NCI-H1048 (cell line): ENCODE data around the gene IGSF21.

ENCODE experiments used
- DNase-seq: peaks from one replicate; lab custom pipeline; 2025; lab: John Stamatoyannopoulos, UW

The IGSF21 gene

DNA sequence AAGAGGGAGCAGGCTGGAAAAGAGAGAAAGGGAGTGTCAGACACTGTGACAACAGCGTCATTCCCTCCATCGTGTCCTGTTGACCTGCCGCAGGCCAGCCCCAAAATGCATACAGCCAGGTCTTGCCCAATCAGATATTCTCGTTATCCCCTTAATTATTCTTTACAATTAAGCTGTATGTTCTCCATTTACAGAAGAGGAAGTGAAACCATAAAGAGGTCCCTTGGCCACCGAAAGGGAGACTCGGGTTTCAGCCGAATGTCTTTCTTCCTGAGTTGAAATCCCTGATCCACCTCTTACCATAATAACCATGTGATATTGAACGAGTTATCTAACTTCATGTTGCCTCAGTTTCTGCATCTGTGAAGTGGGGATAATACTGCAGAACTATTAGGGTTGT, 70.5 kb downstream of the IGSF21 start:
- DNase-seq = no peak

GRCh38 chr1:18179009-18179408, 71.4 kb downstream of the IGSF21 start:
- no peak for DNase-seq

GRCh38 chr1:18182398-18183160, 75.0 kb downstream of the IGSF21 start:
- DNase-seq = no peak

DNA sequence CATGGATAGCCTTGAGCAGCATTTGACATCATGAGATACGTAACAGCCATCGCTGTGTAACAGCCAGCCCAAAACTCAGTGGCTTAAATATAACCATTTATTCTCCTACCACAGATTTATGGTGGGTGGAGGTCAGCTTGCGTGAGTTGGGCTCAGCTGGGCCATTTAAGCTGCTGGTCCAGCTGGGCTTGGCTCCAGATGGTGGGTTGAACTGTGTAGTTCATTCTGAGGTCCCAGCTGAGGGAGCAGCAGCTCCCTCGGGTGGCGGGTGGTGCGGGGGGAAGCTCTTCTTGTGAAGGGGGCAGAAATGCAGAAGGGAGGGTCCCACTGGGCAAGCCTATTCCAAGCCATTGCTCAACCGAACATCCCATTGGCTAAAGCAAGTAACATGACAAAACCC, 75.9 kb downstream of the IGSF21 start:
- DNase-seq = no peak

- no peak for DNase-seq
These were observed 79.5 kb downstream of the IGSF21 start for GRCh38 chr1:18187054-18187453.

DNA sequence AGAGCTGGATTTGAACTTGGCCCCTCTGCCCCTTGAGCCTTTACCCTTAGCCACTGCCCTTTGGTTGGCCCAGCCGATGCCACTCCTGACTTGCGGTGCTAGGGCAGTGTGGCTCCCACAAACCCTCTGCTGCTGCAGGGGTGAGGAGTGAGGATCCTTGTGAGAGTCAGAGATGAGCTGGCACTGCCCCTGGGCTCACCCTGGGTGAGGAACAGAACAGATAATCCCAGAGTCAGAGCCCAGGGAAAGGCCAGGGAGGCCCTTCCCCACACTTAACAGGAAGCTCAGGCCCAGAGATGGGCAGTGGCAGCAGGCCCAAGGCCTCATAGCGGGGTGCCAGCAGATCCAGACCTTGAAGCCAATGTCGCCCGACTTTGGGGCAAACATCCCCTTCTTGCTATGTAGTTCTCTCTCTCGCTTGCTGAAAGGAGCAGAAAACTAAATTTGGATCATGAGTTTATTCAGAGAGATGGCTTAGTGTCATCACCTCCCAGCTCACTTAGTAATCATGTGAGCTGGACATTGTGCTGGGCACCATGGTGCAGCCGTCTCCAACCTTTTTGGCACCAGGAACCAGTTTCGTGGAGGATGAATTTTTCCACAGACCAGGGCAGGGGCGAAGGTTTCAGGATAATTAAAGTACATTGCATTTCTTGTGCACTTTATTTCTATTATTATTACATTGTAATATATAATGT, 81.4 kb downstream of the IGSF21 start:
- no peak for DNase-seq

DNA sequence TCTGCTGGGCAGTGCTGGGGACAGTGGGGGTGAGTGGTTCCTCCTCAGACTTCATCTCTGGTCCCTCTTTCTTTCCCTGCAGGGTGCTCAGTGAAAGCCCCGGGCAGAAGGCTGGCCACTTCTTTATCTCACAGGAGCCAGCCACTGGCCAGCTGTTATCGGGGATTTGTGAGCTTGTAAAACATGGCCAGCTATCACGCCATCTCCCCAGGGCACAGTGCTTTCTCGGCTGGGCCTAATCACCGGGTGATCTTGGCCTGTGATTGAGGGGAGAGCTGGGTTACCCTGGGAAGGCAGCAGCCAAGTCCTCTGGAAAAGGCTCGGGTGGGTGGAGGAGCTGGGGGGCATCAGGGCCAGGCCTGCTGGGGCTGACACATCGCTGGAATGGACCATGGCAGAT, 83.0 kb downstream of the IGSF21 start:
- DNase-seq = no peak

GRCh38 chr1:18191037-18191436, 83.4 kb downstream of the IGSF21 start:
- DNase-seq = no peak

- DNase-seq = no peak
These were observed 84.0 kb downstream of the IGSF21 start for GRCh38 chr1:18191481-18192155.

GRCh38 chr1:18192182-18192581, 84.6 kb downstream of the IGSF21 start:
- no peak for DNase-seq

GRCh38 chr1:18192974-18193373, 85.4 kb downstream of the IGSF21 start:
- DNase-seq = no peak

- no peak for DNase-seq
These were observed 89.7 kb downstream of the IGSF21 start for GRCh38 chr1:18197299-18197698.

GRCh38 chr1:18198260-18198659, 90.7 kb downstream of the IGSF21 start:
- no peak for DNase-seq

DNA sequence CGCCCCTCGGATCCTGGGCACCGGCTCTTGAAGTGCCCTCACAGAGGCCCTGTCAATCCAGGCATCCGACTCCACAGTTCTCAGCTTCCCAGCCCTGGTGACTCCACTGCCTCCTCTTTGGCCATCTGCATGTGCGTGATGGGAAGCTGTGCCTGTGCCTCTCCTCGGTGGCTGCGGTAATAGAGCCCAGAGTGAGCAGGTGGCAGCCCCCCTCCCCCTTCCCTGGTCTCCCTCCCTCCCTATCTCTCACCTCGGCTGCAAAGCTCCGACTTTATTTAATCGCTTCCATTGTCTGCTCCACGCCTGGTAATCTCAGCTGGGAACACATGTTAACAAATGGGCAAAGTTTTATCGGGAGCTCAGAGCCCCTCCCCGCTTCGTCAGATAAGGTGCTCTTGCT, 91.9 kb downstream of the IGSF21 start:
- DNase-seq = no peak

- no peak for DNase-seq
These were observed 92.6 kb downstream of the IGSF21 start for GRCh38 chr1:18200136-18200717.

DNA sequence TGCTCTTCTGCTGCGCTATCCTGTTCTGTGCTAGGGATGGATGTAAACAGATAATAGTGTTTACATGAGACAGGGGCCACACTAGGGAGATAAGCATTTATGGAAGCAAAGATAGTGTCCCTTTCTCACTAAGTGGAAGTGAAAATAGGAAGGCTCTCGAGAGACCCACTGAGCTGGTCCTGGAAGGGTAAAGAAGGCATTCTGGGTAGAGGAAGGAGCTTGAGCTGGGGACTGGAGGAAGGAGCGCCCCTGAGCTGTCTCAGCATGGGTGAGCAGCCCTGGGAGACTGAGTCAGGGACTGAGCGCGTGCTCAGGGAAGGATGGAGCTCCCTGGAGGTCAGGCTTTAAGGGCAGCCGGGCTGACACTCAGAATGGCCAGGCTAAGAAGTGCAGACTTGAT, 93.3 kb downstream of the IGSF21 start:
- DNase-seq = no peak

DNA sequence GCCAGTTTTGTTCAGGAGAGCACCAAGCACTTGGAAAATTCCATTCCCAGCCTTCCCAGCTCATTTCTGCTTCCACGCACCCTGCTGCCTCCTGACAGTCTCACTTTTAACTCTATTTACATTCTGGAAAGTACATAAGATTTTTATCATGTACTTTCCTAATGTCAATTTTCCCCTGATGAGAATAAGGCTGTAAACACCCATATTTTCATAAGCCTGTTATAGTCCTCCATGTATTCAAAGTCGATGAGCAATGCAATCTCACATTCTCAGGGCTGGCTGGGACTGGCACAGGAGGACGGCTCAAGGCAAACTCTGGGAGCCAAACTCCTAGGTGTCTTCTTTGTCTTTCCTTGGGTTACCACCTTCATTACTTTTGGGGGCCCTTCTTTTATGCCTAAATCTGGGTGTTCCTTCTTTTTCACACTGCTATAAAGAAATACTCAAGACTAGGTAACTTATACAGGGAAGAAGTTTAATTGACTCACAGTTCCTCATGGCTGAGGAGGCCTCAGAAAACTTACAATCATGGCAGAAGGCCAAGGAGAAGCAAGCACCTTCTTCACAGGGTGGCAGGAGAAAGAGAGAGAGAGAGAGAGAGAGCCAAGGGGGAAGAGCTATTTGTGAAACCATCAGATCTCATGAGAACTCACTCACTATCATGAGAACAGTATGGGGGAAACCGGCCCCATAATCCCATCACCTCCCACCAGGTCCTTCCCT, 94.6 kb downstream of the IGSF21 start:
- no peak for DNase-seq

GRCh38 chr1:18203645-18204044, 96.0 kb downstream of the IGSF21 start:
- DNase-seq = no peak

- DNase-seq = no peak
These were observed 97.0 kb downstream of the IGSF21 start for GRCh38 chr1:18204575-18204974.

- no peak for DNase-seq
These were observed 97.7 kb downstream of the IGSF21 start for GRCh38 chr1:18205319-18205718.

DNA sequence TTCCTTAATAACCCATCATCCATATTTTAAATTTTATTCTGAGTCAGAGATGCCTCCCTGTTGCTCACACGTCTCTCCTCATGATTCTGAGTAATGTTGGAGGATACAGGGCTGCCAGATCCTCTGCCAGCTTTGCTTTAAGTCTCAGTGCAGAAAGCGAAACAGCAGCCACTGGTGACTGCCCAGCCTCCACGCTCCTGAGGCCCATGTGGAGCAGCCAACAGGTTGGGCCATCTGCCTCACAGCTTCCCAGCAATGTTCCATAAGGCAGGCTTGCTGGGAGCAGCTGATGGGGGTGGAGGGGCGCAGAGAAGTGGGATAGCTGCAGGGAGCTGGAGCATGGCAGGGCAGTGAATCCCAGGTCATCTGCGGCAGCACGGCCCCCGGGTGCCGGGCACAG, 104.2 kb downstream of the IGSF21 start:
- DNase-seq = no peak

DNA sequence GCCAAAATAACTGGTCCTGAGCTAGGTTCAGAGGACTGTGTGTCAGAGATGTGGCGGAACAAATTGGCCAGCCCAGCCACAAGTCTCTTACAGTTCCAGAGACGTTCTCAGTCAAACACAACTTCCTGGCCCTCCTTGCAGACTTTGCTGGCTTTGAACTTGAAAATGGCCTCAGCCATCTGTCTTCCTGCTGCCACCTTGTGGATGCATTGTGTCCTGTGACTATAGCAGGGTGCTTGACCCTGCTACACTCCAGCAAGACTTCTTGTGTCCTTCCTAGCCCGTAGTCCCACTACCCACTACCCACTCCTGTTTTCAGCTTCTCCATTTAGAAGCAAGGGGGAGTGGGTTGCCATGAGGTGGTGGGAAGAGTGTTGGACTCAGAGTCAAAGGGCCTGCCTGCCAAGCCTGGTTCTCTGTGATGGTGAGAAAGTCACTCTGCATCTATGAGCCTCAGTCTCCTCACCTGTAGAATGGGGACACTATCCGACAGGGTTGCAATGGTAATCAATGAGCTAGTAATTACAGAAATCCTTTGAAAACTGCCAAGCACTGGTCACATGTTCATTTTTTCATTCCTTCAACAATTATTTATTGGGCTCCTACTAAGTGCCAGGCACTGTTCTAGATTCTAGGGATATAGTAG, 109.9 kb downstream of the IGSF21 start:
- DNase-seq = no peak
